Bone marrow (tissue), 2 donors: ENCODE data around the gene ASCC2.

Experiments used
- DNase-seq, 2 donors: peaks; one replicate each; lab custom pipeline; 2025; lab: John Stamatoyannopoulos, UW

ASCC2 gene

GRCh38 chr22:29786031-29786430 is 52.0 kb downstream of the ASCC2 start:
- DNase-seq, result no peak

GRCh38 chr22:29784451-29785361 is 53.4 kb downstream of the ASCC2 start:
- no peak for DNase-seq

- DNase-seq, result no peak
Observed at GRCh38 chr22:29782061-29782845, 55.8 kb downstream of the ASCC2 start.

GRCh38 chr22:29780748-29781676 is 57.1 kb downstream of the ASCC2 start:
- no peak for DNase-seq

GRCh38 chr22:29780220-29780619 is 57.9 kb downstream of the ASCC2 start:
- no peak for DNase-seq

- DNase-seq, result no peak
Observed at GRCh38 chr22:29773233-29773632, 64.8 kb downstream of the ASCC2 start.

- no peak for DNase-seq
Observed at GRCh38 chr22:29772170-29772641, 65.9 kb downstream of the ASCC2 start.

- no peak for DNase-seq
Observed at GRCh38 chr22:29769723-29770321, 68.3 kb downstream of the ASCC2 start.

GRCh38 chr22:29768052-29768693 is 69.9 kb downstream of the ASCC2 start:
- DNase-seq, result no peak

- DNase-seq, result peak; percentile 75 to 91
Observed at GRCh38 chr22:29767171-29768051, 70.7 kb downstream of the ASCC2 start, which contains the start of gene UQCR10. UQCR10 (plus strand) TSS chr22:29767369; CDS start chr22:29767399, 30 bp downstream.

- DNase-seq, result peak; percentile 64 to 93
Observed at GRCh38 chr22:29766632-29767170, 71.4 kb downstream of the ASCC2 start, which contains the start of gene ZMAT5. ZMAT5 (minus strand) TSS chr22:29767007; CDS start chr22:29748544, 18,463 bp downstream.

- DNase-seq, result peak in 1 of 2 donors; percentile 37
Observed at GRCh38 chr22:29765905-29766631, 72.0 kb downstream of the ASCC2 start.

GRCh38 chr22:29762263-29762662 is 75.8 kb downstream of the ASCC2 start:
- DNase-seq, result no peak

GRCh38 chr22:29758959-29759358 is 79.1 kb downstream of the ASCC2 start:
- DNase-seq, result no peak

- DNase-seq, result no peak
Observed at GRCh38 chr22:29758068-29758622, 79.9 kb downstream of the ASCC2 start.

- DNase-seq, result no peak
Observed at GRCh38 chr22:29757096-29757495, 81.0 kb downstream of the ASCC2 start.

GRCh38 chr22:29756341-29756740 is 81.7 kb downstream of the ASCC2 start:
- DNase-seq, result no peak

GRCh38 chr22:29755889-29756288 is 82.2 kb downstream of the ASCC2 start:
- DNase-seq, result no peak
